Endothelial cell of umbilical vein (primary cell): Measurements from ENCODE around the gene LNX2. TPM values are rescaled to one million over a fixed set of nuclear protein-coding genes. Genes with fewer than 3 reads are reported as not detected.

Experiments used
- BruUV-seq: library from RNA; stranded (reverse); fragments of 400-500 nt; replicated peaks from 2 replicates; lab custom pipeline; 2021; lab: Mats Ljungman, UMichigan
- CTCF ChIA-PET: fragments of 300-600, 350-600 bp; sonication (Branson Sonifier 250); formaldehyde crosslinking; loops from one replicate; lab custom pipeline; 2021; ENCODE audit warnings: antibody characterized with exemption, inconsistent platforms; lab: Charles Lee
- POLR2A ChIA-PET: fragments of 300-600, 350-600 bp; sonication (Branson Sonifier 250); formaldehyde crosslinking; loops from one replicate; lab custom pipeline; 2021; ENCODE audit warnings: antibody characterized with exemption, inconsistent platforms; lab: Charles Lee
- DNase-seq: peaks from one replicate; pipeline ENCODE4 v3.0.0-alpha.2; 2011; ENCODE audit warnings: low read depth, low spot score
- FAIRE-seq: peaks from 2 replicates; lab custom pipeline; 2011; peaks lifted over from hg19 to GRCh38; lab: Jason Lieb, UNC
- H2AFZ ChIP-seq: 2 replicates; pipeline ENCODE4 v1.6.0; 2012; ENCODE audit warnings: low read depth, low read length, control low read depth, inconsistent platforms
- H3K27ac ChIP-seq: 2 replicates; pipeline ENCODE4 v1.5.1; 2011; ENCODE audit warnings: low read depth, mild to moderate bottlenecking, control low read depth, low read length, moderate library complexity; ENCODE audit not compliant: insufficient read depth
- H3K27me3 ChIP-seq, 2 experiments: 2 replicates each; pipeline versions ENCODE4 v1.6.0 to v1.6.1; 2011; ENCODE audit warnings: low read length in 2 of 2, mixed read lengths in 1 of 2; ENCODE audit not compliant: control insufficient read depth in 2 of 2, insufficient read depth in 2 of 2
- H3K36me3 ChIP-seq, 2 experiments: 2 replicates in 1 of 2; 3 replicates in 1 of 2; pipeline ENCODE4 v1.5.1; 2011; ENCODE audit warnings: low read length in 2 of 2, mild to moderate bottlenecking in 1 of 2, moderate library complexity in 1 of 2; ENCODE audit not compliant: control insufficient read depth in 2 of 2, insufficient read depth in 2 of 2; ENCODE audit errors: extremely low read depth in 1 of 2
- H3K4me1 ChIP-seq: 3 replicates; pipeline ENCODE4 v1.5.1; 2011; ENCODE audit warnings: mild to moderate bottlenecking, low read length; ENCODE audit not compliant: control insufficient read depth, insufficient read depth; ENCODE audit errors: extremely low read depth
- H3K4me2 ChIP-seq: 2 replicates; pipeline ENCODE4 v1.6.1; 2011; ENCODE audit warnings: low read length, control low read depth, mixed read lengths; ENCODE audit not compliant: insufficient read depth
- H3K4me3 ChIP-seq, 3 experiments: fragments of 200-600 bp in 1 of 3; sonication (generic), shearing (Covaris generic) in 1 of 3; replicated peaks in 1 of 3; 2 replicates each; pipeline ENCODE4 v1.5.1; 2011 to 2016; ENCODE audit warnings: control low read depth in 3 of 3, low read length in 3 of 3, mild to moderate bottlenecking in 2 of 3, inconsistent platforms in 1 of 3, low read depth in 1 of 3, moderate library complexity in 1 of 3; ENCODE audit not compliant: insufficient read depth in 1 of 3
- H3K79me2 ChIP-seq: 2 replicates; pipeline ENCODE4 v1.6.0; 2012; ENCODE audit warnings: low read length, inconsistent platforms; ENCODE audit not compliant: control insufficient read depth, insufficient read depth
- H3K9ac ChIP-seq: replicated peaks from 2 replicates; pipeline ENCODE3; 2011; ENCODE audit warnings: low read length, control low read depth; ENCODE audit not compliant: insufficient read depth; ENCODE audit errors: extremely low read depth
- H3K9me1 ChIP-seq: replicated peaks from 3 replicates; pipeline ENCODE4 v1.6.0; 2011; ENCODE audit warnings: mild to moderate bottlenecking, low read length; ENCODE audit not compliant: control insufficient read depth, insufficient read depth; ENCODE audit errors: extremely low read depth
- H3K9me3 ChIP-seq: replicated peaks from 2 replicates; pipeline ENCODE4 v1.5.1; 2012; ENCODE audit warnings: low read length, inconsistent platforms; ENCODE audit not compliant: control insufficient read depth, insufficient read depth
- H4K20me1 ChIP-seq: replicated peaks from 2 replicates; pipeline ENCODE3; 2011; ENCODE audit warnings: mild to moderate bottlenecking, low read length; ENCODE audit not compliant: control insufficient read depth, insufficient read depth; ENCODE audit errors: extremely low read depth
- CTCF ChIP-seq, 2 donors: IDR thresholded peaks; 1 replicate in 1 of 2; 2 replicates in 1 of 2; pipeline ENCODE4 v1.5.1; 2011; ENCODE audit warnings: low read length in 2 of 2, mild to moderate bottlenecking in 2 of 2, moderate library complexity in 2 of 2, control low read depth in 1 of 2, inconsistent platforms in 1 of 2, low read depth in 1 of 2; ENCODE audit not compliant: insufficient read depth in 1 of 2; ENCODE audit errors: extremely low read depth in 1 of 2
- EZH2 ChIP-seq: IDR thresholded peaks from 2 replicates; pipeline ENCODE4 v1.6.1; 2012; ENCODE audit warnings: borderline replicate concordance, low read depth, mild to moderate bottlenecking, moderate library complexity, low read length, inconsistent platforms; ENCODE audit not compliant: severe bottlenecking
- FOS ChIP-seq: IDR thresholded peaks from 2 replicates; pipeline ENCODE4 v1.6.1; 2011; ENCODE audit warnings: mild to moderate bottlenecking, low read length, moderate library complexity, borderline replicate concordance; ENCODE audit not compliant: insufficient read depth
- GATA2 ChIP-seq: IDR thresholded peaks from 2 replicates; pipeline ENCODE4 v1.7.0; 2011; ENCODE audit warnings: low read depth, mild to moderate bottlenecking, moderate library complexity, mixed read lengths, low read length; ENCODE audit not compliant: insufficient read length, insufficient read depth
- JUN ChIP-seq: IDR thresholded peaks from 2 replicates; pipeline ENCODE4 v1.6.1; 2011; ENCODE audit warnings: borderline replicate concordance, low read depth; ENCODE audit not compliant: insufficient read length, insufficient read depth
- MAX ChIP-seq: IDR thresholded peaks from 2 replicates; pipeline ENCODE4 v1.6.1; 2011; ENCODE audit not compliant: insufficient read depth, insufficient read length
- MYC ChIP-seq: IDR thresholded peaks from one replicate; pipeline ENCODE4 v1.6.1; 2011; ENCODE audit warnings: mild to moderate bottlenecking, low read depth, low read length
- POLR2A ChIP-seq: IDR thresholded peaks from 2 replicates; pipeline ENCODE4 v1.6.1; 2012; ENCODE audit warnings: low read depth, mild to moderate bottlenecking, control low read depth, low read length
- POLR2AphosphoS5 ChIP-seq: IDR thresholded peaks from 2 replicates; pipeline ENCODE4 v1.6.1; 2012; ENCODE audit warnings: low read depth, mild to moderate bottlenecking, control low read depth, low read length, moderate library complexity; ENCODE audit not compliant: insufficient read depth
- dilution Hi-C: fragments of 300-500 bp; cut with MboI; formaldehyde crosslinking; loops from one replicate; pipeline ENCODE4 v1.15.0; 2019; ENCODE audit warnings: low sequenced_read_pairs; ENCODE audit not compliant: extremely low pct_ligation_motif_present
- intact Hi-C: fragments of 100-400 bp; cut with micrococcal nuclease; formaldehyde crosslinking; loops from one replicate; pipeline ENCODE4 v1.10.0; 2022
- polyA plus RNA-seq, 4 experiments: library from polyadenylated mRNA; depleted of rRNA in 3 of 4; stranded (reverse) in 3 of 4; unstranded in 1 of 4; fragments of >200 nt; gene quantifications; 2 replicates each; pipeline versions ENCODE4 v1.2.1 to v1.2.3, GENCODE V29; 2011 to 2012; ENCODE audit warnings: missing spikeins in 1 of 4
- total RNA-seq: library from RNA; stranded (reverse); gene quantifications from 2 replicates; pipeline ENCODE4 v1.2.3, GENCODE V29; 2021

Gene LNX2
- total and polyA plus RNA-seq, 2 donors (not counting 3 experiments of a cell fraction or from before 2014, with no cell fraction given) = 7.0 to 9.1 TPM

- BruUV-seq = no TSS peak
- Histone ChIP-seq H3K79me2 (no peaks in the 10 kb centered on the region), H3K27me3 (no peaks in the 10 kb centered on the region), H3K9me3 (no peaks in the 10 kb centered on the region), H2AFZ (no peak overlapping the region), H3K4me1 (peaks cover 13% of the 10 kb centered on the region), H3K27ac (peak overlapping the region; percentile 29), H3K9me1 (peaks cover 3% of the 10 kb centered on the region), H3K4me3 (no peak overlapping the region), H3K36me3 (no peaks in the 10 kb centered on the region), H4K20me1 (no peaks in the 10 kb centered on the region), H3K4me2 (peak overlapping the region; percentile 42), H3K9ac (no peak overlapping the region)
- FAIRE-seq = peak; percentile 67
- peak; percentile 41 for DNase-seq
- dilution Hi-C loops = no loop called here
- POLR2A ChIA-PET = no interaction called here
- intact Hi-C loops = no loop called here
- CTCF ChIA-PET = interaction anchor here (1.1 to 1.6 kb wide), 3 partner anchors 9 to 21 kb away, joined by 3 to 9 read pairs (median 8); no protein-coding TSS in a partner anchor
- TF ChIP-seq FOS = peak; percentile 9
- TF ChIP-seq MAX = no peak
Measured at GRCh38 chr13:27658546-27658945, 38.2 kb upstream of the LNX2 start.

- intact Hi-C loops (no loop called here), dilution Hi-C loops (no loop called here)
- no TSS peak for BruUV-seq
Measured at GRCh38 chr13:27657724-27658123, 37.4 kb upstream of the LNX2 start.

More at GRCh38 chr13:27657724-27658123, 37.4 kb upstream of the LNX2 start:
- no peak overlapping the region for H3K4me3 ChIP-seq
- POLR2A ChIA-PET = no interaction called here
- no peak for DNase-seq
- H3K36me3 ChIP-seq = no peaks in the 10 kb centered on the region
- no peaks in the 10 kb centered on the region for H3K9me3 ChIP-seq
- H3K79me2 ChIP-seq = no peaks in the 10 kb centered on the region
- peaks cover 13% of the 10 kb centered on the region for H3K4me1 ChIP-seq
- no peak overlapping the region for H3K27ac ChIP-seq
- no peak overlapping the region for H2AFZ ChIP-seq
- H3K27me3 ChIP-seq = no peaks in the 10 kb centered on the region
- no peak for TF ChIP-seq CTCF (IDR thresholded peaks at IDR 0.05; ENCODE audit: extremely low read depth in 1 of 2, insufficient read depth in 1 of 2, low read depth in 1 of 2, low read length in 2 of 2)
- no peak for TF ChIP-seq FOS
- no peak for TF ChIP-seq EZH2
- TF ChIP-seq JUN = no peak
- no peak for TF ChIP-seq POLR2A
- no peak for TF ChIP-seq MAX
- no peak for TF ChIP-seq MYC
- no peak for TF ChIP-seq POLR2AphosphoS5
- TF ChIP-seq GATA2 = no peak
- no peak for FAIRE-seq
- no peak overlapping the region for H3K4me2 ChIP-seq
- H3K9me1 ChIP-seq = peaks cover 3% of the 10 kb centered on the region
- no peak overlapping the region for H3K9ac ChIP-seq
- CTCF ChIA-PET = interaction anchor here (0.6 to 1.6 kb wide), 4 partner anchors 8 to 97 kb away, joined by 3 to 9 read pairs (median 6); no protein-coding TSS in a partner anchor
- H4K20me1 ChIP-seq = no peaks in the 10 kb centered on the region
